ENCODE data around the gene ZC3H12D. TPM values are rescaled to one million over a fixed set of nuclear protein-coding genes. Genes with fewer than 3 reads are reported as not detected.

Gene ZC3H12D
- total and polyA plus RNA-seq, 2 donors, result 2.3 to 5.8 TPM

- Histone ChIP-seq H3K36me3 (ENCODE audit: control insufficient read depth in 2 of 2, insufficient read depth in 2 of 2, low read length in 1 of 2) (no peaks in the 10 kb centered on the region), H3K4me3 (ENCODE audit: low read length in 2 of 2) (no peak overlapping the region), H3K4me1 (ENCODE audit: control insufficient read depth in 2 of 2, insufficient read depth in 2 of 2, low read length in 2 of 2) (no peaks in the 10 kb centered on the region), H3K27me3 (ENCODE audit: control insufficient read depth in 2 of 2, insufficient read depth in 1 of 2, low read length in 1 of 2) (no peaks in the 10 kb centered on the region), H3K9me3 (ENCODE audit: control insufficient read depth in 2 of 2, insufficient read depth in 1 of 2, low read length in 1 of 2) (no peaks in the 10 kb centered on the region), H3K27ac (ENCODE audit: low read depth in 1 of 2, low read length in 1 of 2) (no peak overlapping the region)
- WGBS, result 95% methylated on average over 13 of the region's 13 CpGs
- DNase-seq (ENCODE audit: low read depth in 6 of 9, low spot score in 9 of 9), result no peak
Measured at GRCh38 chr6:149419696-149420404, 65.0 kb downstream of the ZC3H12D start.

- H3K4me1 ChIP-seq (ENCODE audit: control insufficient read depth in 2 of 2, insufficient read depth in 2 of 2, low read length in 2 of 2), result no peaks in the 10 kb centered on the region
- DNase-seq (ENCODE audit: low read depth in 6 of 9, low spot score in 9 of 9), result no peak
- H3K4me3 ChIP-seq (ENCODE audit: low read length in 2 of 2), result no peak overlapping the region
- H3K27ac ChIP-seq (ENCODE audit: low read depth in 1 of 2, low read length in 1 of 2), result no peak overlapping the region
- H3K36me3 ChIP-seq (ENCODE audit: control insufficient read depth in 2 of 2, insufficient read depth in 2 of 2, low read length in 1 of 2), result peaks cover 10 to 20% of the 10 kb centered on the region in 2 donors
- WGBS, result 98% methylated on average over 4 of the region's 4 CpGs
- H3K9me3 ChIP-seq (ENCODE audit: control insufficient read depth in 2 of 2, insufficient read depth in 1 of 2, low read length in 1 of 2), result no peaks in the 10 kb centered on the region
- H3K27me3 ChIP-seq (ENCODE audit: control insufficient read depth in 2 of 2, insufficient read depth in 1 of 2, low read length in 1 of 2), result no peaks in the 10 kb centered on the region
Measured at GRCh38 chr6:149414821-149415220, 70.0 kb downstream of the ZC3H12D start.

GRCh38 chr6:149414009-149414408 lies 70.8 kb downstream of the ZC3H12D start:
- Histone ChIP-seq H3K4me3 (ENCODE audit: low read length in 2 of 2) (no peak overlapping the region), H3K27me3 (ENCODE audit: control insufficient read depth in 2 of 2, insufficient read depth in 1 of 2, low read length in 1 of 2) (no peaks in the 10 kb centered on the region), H3K4me1 (ENCODE audit: control insufficient read depth in 2 of 2, insufficient read depth in 2 of 2, low read length in 2 of 2) (no peaks in the 10 kb centered on the region), H3K27ac (ENCODE audit: low read depth in 1 of 2, low read length in 1 of 2) (no peak overlapping the region), H3K36me3 (ENCODE audit: control insufficient read depth in 2 of 2, insufficient read depth in 2 of 2, low read length in 1 of 2) (peaks cover 17 to 27% of the 10 kb centered on the region in 2 donors), H3K9me3 (ENCODE audit: control insufficient read depth in 2 of 2, insufficient read depth in 1 of 2, low read length in 1 of 2) (no peaks in the 10 kb centered on the region)
- 97% methylated on average over 4 of the region's 4 CpGs for WGBS
- DNase-seq (ENCODE audit: low read depth in 6 of 9, low spot score in 9 of 9), result no peak

- Histone ChIP-seq H3K27me3 (ENCODE audit: control insufficient read depth in 2 of 2, insufficient read depth in 1 of 2, low read length in 1 of 2) (no peaks in the 10 kb centered on the region), H3K4me3 (ENCODE audit: low read length in 2 of 2) (no peak overlapping the region), H3K4me1 (ENCODE audit: control insufficient read depth in 2 of 2, insufficient read depth in 2 of 2, low read length in 2 of 2) (no peaks in the 10 kb centered on the region), H3K36me3 (ENCODE audit: control insufficient read depth in 2 of 2, insufficient read depth in 2 of 2, low read length in 1 of 2) (peaks cover 17 to 33% of the 10 kb centered on the region in 2 donors), H3K9me3 (ENCODE audit: control insufficient read depth in 2 of 2, insufficient read depth in 1 of 2, low read length in 1 of 2) (no peaks in the 10 kb centered on the region), H3K27ac (ENCODE audit: low read depth in 1 of 2, low read length in 1 of 2) (no peak overlapping the region)
- no peak for DNase-seq (ENCODE audit: low read depth in 6 of 9, low spot score in 9 of 9)
Measured at GRCh38 chr6:149410557-149410956, 74.3 kb downstream of the ZC3H12D start.

GRCh38 chr6:149409617-149410016 lies 75.2 kb downstream of the ZC3H12D start:
- peaks cover 17 to 37% of the 10 kb centered on the region in 2 donors for H3K36me3 ChIP-seq (ENCODE audit: control insufficient read depth in 2 of 2, insufficient read depth in 2 of 2, low read length in 1 of 2)
- no peaks in the 10 kb centered on the region for H3K27me3 ChIP-seq (ENCODE audit: control insufficient read depth in 2 of 2, insufficient read depth in 1 of 2, low read length in 1 of 2)
- no peaks in the 10 kb centered on the region for H3K9me3 ChIP-seq (ENCODE audit: control insufficient read depth in 2 of 2, insufficient read depth in 1 of 2, low read length in 1 of 2)
- WGBS, result 95% methylated on average over 3 of the region's 3 CpGs
- no peak overlapping the region for H3K27ac ChIP-seq (ENCODE audit: low read depth in 1 of 2, low read length in 1 of 2)
- no peak for DNase-seq (ENCODE audit: low read depth in 6 of 9, low spot score in 9 of 9)
- no peaks in the 10 kb centered on the region for H3K4me1 ChIP-seq (ENCODE audit: control insufficient read depth in 2 of 2, insufficient read depth in 2 of 2, low read length in 2 of 2)
- H3K4me3 ChIP-seq (ENCODE audit: low read length in 2 of 2), result no peak overlapping the region

GRCh38 chr6:149405823-149406765 lies 78.7 kb downstream of the ZC3H12D start:
- Histone ChIP-seq H3K9me3 (ENCODE audit: control insufficient read depth in 2 of 2, insufficient read depth in 1 of 2, low read length in 1 of 2) (no peaks in the 10 kb centered on the region), H3K27me3 (ENCODE audit: control insufficient read depth in 2 of 2, insufficient read depth in 1 of 2, low read length in 1 of 2) (no peaks in the 10 kb centered on the region), H3K27ac (ENCODE audit: low read depth in 1 of 2, low read length in 1 of 2) (no peak overlapping the region), H3K36me3 (ENCODE audit: control insufficient read depth in 2 of 2, insufficient read depth in 2 of 2, low read length in 1 of 2) (peaks cover 17 to 54% of the 10 kb centered on the region in 2 donors), H3K4me3 (ENCODE audit: low read length in 2 of 2) (no peak overlapping the region), H3K4me1 (ENCODE audit: control insufficient read depth in 2 of 2, insufficient read depth in 2 of 2, low read length in 2 of 2) (no peaks in the 10 kb centered on the region)
- no peak for DNase-seq (ENCODE audit: low read depth in 6 of 9, low spot score in 9 of 9)
- 95% methylated on average over 5 of the region's 5 CpGs for WGBS

- peaks cover 8 to 52% of the 10 kb centered on the region in 2 donors for H3K36me3 ChIP-seq (ENCODE audit: control insufficient read depth in 2 of 2, insufficient read depth in 2 of 2, low read length in 1 of 2)
- no peaks in the 10 kb centered on the region for H3K27me3 ChIP-seq (ENCODE audit: control insufficient read depth in 2 of 2, insufficient read depth in 1 of 2, low read length in 1 of 2)
- no peak overlapping the region for H3K27ac ChIP-seq (ENCODE audit: low read depth in 1 of 2, low read length in 1 of 2)
- no peaks in the 10 kb centered on the region for H3K4me1 ChIP-seq (ENCODE audit: control insufficient read depth in 2 of 2, insufficient read depth in 2 of 2, low read length in 2 of 2)
- H3K9me3 ChIP-seq (ENCODE audit: control insufficient read depth in 2 of 2, insufficient read depth in 1 of 2, low read length in 1 of 2), result no peaks in the 10 kb centered on the region
- no peak overlapping the region for H3K4me3 ChIP-seq (ENCODE audit: low read length in 2 of 2)
- 97% methylated on average over 3 of the region's 3 CpGs for WGBS
- no peak for DNase-seq (ENCODE audit: low read depth in 6 of 9, low spot score in 9 of 9)
Measured at GRCh38 chr6:149403534-149403933, 81.3 kb downstream of the ZC3H12D start.

GRCh38 chr6:149400050-149400449 lies 84.8 kb downstream of the ZC3H12D start, which contains the start of gene SUMO4:
Gene SUMO4, plus strand, starts transcription at chr6:149400262. Its CDS starts 130 bp downstream, at chr6:149400392.
- H3K27ac ChIP-seq (ENCODE audit: low read depth in 1 of 2, low read length in 1 of 2), result no peak within 1 kb of the TSS
- no peak for DNase-seq (ENCODE audit: low read depth in 6 of 9, low spot score in 9 of 9)
- no peaks in the 10 kb centered on the region for H3K9me3 ChIP-seq (ENCODE audit: control insufficient read depth in 2 of 2, insufficient read depth in 1 of 2, low read length in 1 of 2)
- H3K4me3 ChIP-seq (ENCODE audit: low read length in 2 of 2), result no peak within 1 kb of the TSS
- H3K4me1 ChIP-seq (ENCODE audit: control insufficient read depth in 2 of 2, insufficient read depth in 2 of 2, low read length in 2 of 2), result no peaks in the 10 kb centered on the region
- 99% methylated on average over 11 of the region's 11 CpGs for WGBS
- peaks cover 8 to 58% of the 10 kb centered on the region in 2 donors for H3K36me3 ChIP-seq (ENCODE audit: control insufficient read depth in 2 of 2, insufficient read depth in 2 of 2, low read length in 1 of 2)
- no peaks in the 10 kb centered on the region for H3K27me3 ChIP-seq (ENCODE audit: control insufficient read depth in 2 of 2, insufficient read depth in 1 of 2, low read length in 1 of 2)

- 99% methylated on average over 6 of the region's 6 CpGs for WGBS
- H3K9me3 ChIP-seq (ENCODE audit: control insufficient read depth in 2 of 2, insufficient read depth in 1 of 2, low read length in 1 of 2), result no peaks in the 10 kb centered on the region
- peaks cover 8 to 40% of the 10 kb centered on the region in 2 donors for H3K36me3 ChIP-seq (ENCODE audit: control insufficient read depth in 2 of 2, insufficient read depth in 2 of 2, low read length in 1 of 2)
- no peak overlapping the region for H3K27ac ChIP-seq (ENCODE audit: low read depth in 1 of 2, low read length in 1 of 2)
- no peak for DNase-seq (ENCODE audit: low read depth in 6 of 9, low spot score in 9 of 9)
- H3K27me3 ChIP-seq (ENCODE audit: control insufficient read depth in 2 of 2, insufficient read depth in 1 of 2, low read length in 1 of 2), result no peaks in the 10 kb centered on the region
- no peak overlapping the region for H3K4me3 ChIP-seq (ENCODE audit: low read length in 2 of 2)
- peaks cover 0 to 1% of the 10 kb centered on the region in 2 donors for H3K4me1 ChIP-seq (ENCODE audit: control insufficient read depth in 2 of 2, insufficient read depth in 2 of 2, low read length in 2 of 2)
Measured at GRCh38 chr6:149397384-149397783, 87.4 kb downstream of the ZC3H12D start.

Measured in thymus (tissue), 11 donors.